GM12872 (cell line): ENCODE data around the gene RPS15.

ENCODE experiments used
- CTCF ChIP-seq: IDR thresholded peaks from 3 replicates; pipeline ENCODE4 v1.5.1; 2011; ENCODE audit warnings: low read depth, mild to moderate bottlenecking, low read length, moderate library complexity; ENCODE audit not compliant: insufficient read depth

RPS15 gene

GRCh38 chr19:1469255-1470054 lies 31.3 kb downstream of the RPS15 start:
- no peak for TF ChIP-seq CTCF

GRCh38 chr19:1470055-1470304 lies 31.8 kb downstream of the RPS15 start:
- TF ChIP-seq CTCF = no peak

- no peak for TF ChIP-seq CTCF
Measured at GRCh38 chr19:1470305-1471009, 32.3 kb downstream of the RPS15 start.

- TF ChIP-seq CTCF = no peak
Measured at GRCh38 chr19:1471010-1471514, 32.9 kb downstream of the RPS15 start.

GRCh38 chr19:1471515-1472160 lies 33.4 kb downstream of the RPS15 start:
- TF ChIP-seq CTCF = peak; percentile 23; the same call in 1 of the 3 replicates

- no peak for TF ChIP-seq CTCF
Measured at GRCh38 chr19:1472231-1473084, 34.3 kb downstream of the RPS15 start.
